Measurements from ENCODE around the gene DUOX2.

DNA sequence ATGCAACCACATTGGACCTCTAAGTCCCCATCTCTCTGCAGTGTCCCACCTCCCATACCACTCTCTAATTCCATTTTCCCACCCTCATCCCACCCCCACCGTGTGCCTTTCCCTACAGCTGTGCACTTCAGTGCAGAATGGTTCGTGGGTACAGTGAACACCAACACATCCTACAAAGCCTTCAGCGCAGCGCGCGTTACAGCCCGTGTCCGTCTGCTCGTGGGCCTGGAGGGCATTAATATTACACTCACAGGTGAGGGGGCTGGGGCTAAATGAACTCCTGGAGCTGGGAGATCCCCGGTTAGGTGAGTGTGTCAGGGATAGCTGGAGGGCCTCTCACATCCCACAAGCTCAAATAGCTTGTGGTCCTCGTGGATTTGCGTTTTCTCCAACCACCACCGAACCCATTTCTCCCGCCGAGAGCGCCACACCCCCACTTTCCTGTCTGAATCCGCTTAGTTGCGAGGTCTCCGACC is 2.1 kb upstream of the DUOX2 start:
- TF ChIP-seq, protein P1, sequence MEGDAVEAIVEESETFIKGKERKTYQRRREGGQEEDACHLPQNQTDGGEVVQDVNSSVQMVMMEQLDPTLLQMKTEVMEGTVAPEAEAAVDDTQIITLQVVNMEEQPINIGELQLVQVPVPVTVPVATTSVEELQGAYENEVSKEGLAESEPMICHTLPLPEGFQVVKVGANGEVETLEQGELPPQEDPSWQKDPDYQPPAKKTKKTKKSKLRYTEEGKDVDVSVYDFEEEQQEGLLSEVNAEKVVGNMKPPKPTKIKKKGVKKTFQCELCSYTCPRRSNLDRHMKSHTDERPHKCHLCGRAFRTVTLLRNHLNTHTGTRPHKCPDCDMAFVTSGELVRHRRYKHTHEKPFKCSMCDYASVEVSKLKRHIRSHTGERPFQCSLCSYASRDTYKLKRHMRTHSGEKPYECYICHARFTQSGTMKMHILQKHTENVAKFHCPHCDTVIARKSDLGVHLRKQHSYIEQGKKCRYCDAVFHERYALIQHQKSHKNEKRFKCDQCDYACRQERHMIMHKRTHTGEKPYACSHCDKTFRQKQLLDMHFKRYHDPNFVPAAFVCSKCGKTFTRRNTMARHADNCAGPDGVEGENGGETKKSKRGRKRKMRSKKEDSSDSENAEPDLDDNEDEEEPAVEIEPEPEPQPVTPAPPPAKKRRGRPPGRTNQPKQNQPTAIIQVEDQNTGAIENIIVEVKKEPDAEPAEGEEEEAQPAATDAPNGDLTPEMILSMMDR (conservative IDR thresholded peaks at IDR 0.05; ENCODE audit: low read length): no peak
- TF ChIP-seq EZH2phosphoT487 (IDR thresholded peaks at IDR 0.05; ENCODE audit: borderline replicate concordance): no peak

Measured in Loucy (cell line).